Urinary bladder (tissue), 4 donors: ENCODE data around the gene SPATA46. TPM values are rescaled to one million over a fixed set of nuclear protein-coding genes. Genes with fewer than 3 reads are reported as not detected.

ENCODE experiments used
- DNase-seq: peaks from one replicate; pipeline ENCODE4 v3.0.0-alpha.2; 2015; ENCODE audit errors: extremely low spot score
- H3K27ac ChIP-seq: one replicate; pipeline ENCODE4 v1.5.1; 2013; ENCODE audit warnings: low read depth, mild to moderate bottlenecking, moderate library complexity
- H3K36me3 ChIP-seq: one replicate; pipeline ENCODE4 v1.6.1; 2013; ENCODE audit warnings: mild to moderate bottlenecking, moderate library complexity; ENCODE audit not compliant: insufficient read depth
- H3K4me1 ChIP-seq: one replicate; pipeline ENCODE4 v1.6.1; 2013; ENCODE audit warnings: mild to moderate bottlenecking, moderate library complexity; ENCODE audit not compliant: insufficient read depth
- H3K4me3 ChIP-seq: one replicate; pipeline ENCODE4 v1.5.1; 2013; ENCODE audit warnings: low read depth, low read length
- WGBS: extraction: QIAGEN DNeasy Blood & Tissue Kit; methylation state at CpG from one replicate; pipeline ENCODE4 v1.1.7; 2013; 5-methylcytosine and 5-hydroxymethylcytosine counted together
- polyA plus RNA-seq: library from polyadenylated mRNA; stranded (reverse); fragments of 200-250 nt; gene quantifications from one replicate; pipeline ENCODE4 v1.2.3, GENCODE V29; 2013
- total RNA-seq: library from RNA; depleted of rRNA; stranded (reverse); fragments of >200 nt; gene quantifications from one replicate; pipeline ENCODE4 v1.2.3, GENCODE V29; 2014
- donor health status: healthy with polysubstance abuse.
- donor health status: healthy.

SPATA46 gene
- total and polyA plus RNA-seq, 2 donors: not detected

DNA sequence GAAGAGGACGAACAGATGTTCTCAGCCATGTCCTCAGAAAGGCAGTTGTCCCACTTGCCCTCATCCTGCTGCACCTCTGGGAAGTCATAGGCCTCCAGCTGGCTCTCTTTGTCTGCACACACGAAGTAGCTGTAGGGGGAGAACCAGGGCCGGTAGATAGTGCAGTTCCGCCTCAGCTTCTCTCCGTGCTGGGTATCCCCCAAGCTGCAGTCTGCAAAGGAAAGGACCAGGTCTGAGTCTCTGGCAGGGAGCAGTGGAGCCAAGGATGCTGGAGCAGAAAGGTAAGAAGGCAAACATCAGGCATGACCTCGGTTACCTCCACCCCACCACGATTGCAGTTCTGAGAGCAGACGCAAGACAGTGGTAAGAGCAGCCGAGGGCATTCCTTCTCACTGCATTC lies 2.2 kb downstream of the SPATA46 start:
- Histone ChIP-seq H3K27ac (no peak overlapping the region), H3K36me3 (no peaks in the 10 kb centered on the region), H3K4me1 (no peaks in the 10 kb centered on the region), H3K4me3 (no peak overlapping the region)
- WGBS: 88% methylated on average over 9 of the region's 9 CpGs
- no peak for DNase-seq

DNA sequence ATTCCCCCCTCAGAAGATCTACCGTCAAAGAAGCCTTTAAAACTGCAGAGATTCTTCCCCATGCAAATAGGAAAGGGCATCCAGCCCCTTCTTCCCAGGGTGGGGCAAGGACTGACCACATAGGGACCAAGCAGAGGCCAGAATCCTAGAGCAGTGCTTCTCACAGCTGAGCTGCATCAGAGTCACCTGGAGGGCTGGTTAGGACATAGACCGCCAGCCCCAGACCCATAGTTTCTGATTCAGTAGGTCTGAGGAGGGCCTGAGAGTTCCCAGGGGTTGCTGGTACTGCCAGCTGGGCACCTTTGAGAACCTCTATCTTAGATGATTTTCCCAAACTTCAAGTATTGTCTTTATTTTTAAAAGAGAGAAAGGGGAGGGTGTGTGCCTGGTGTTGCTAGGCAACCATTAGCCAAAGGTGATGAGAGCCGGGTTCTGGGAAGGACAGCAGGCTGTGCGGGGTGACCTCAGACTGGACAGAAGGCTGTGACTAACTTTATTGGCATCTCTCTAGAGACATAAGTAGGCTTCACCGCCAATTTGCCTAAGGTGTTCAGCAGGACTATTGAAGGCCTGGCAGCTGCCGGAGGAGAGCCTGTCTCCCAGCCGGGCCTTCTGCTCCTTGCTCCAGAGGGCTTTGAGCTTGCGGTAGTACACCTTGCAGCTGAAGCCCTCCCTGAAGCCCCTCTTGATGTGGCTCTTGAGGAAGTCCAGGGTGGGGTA lies 3.0 kb downstream of the SPATA46 start:
- WGBS: 90% methylated on average over 8 of the region's 8 CpGs
- Histone ChIP-seq H3K36me3 (no peaks in the 10 kb centered on the region), H3K4me1 (no peaks in the 10 kb centered on the region), H3K27ac (no peak overlapping the region), H3K4me3 (no peak overlapping the region)
- DNase-seq: no peak

DNA sequence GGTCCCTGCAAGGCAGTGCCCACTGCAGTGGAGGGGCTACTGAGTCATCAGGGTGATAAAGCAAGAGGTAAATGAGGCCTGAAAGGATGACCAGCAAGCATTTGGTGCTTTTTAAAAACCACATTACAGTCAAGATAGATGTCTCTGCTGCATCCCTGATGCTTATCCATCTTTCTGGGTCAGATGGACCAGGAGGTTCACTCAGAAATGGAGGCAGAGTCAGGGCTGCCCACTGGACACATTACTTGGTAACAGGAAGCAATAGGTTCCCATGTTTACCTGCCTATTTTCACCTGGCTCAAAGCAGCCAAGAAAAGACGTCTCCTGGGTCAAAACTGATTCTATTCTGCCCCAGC lies 3.6 kb downstream of the SPATA46 start:
- no peak overlapping the region for H3K4me3 ChIP-seq
- no peaks in the 10 kb centered on the region for H3K36me3 ChIP-seq
- no peak overlapping the region for H3K27ac ChIP-seq
- DNase-seq: no peak
- H3K4me1 ChIP-seq: no peaks in the 10 kb centered on the region
- WGBS: 81% methylated on average over 1 of the region's 1 CpG

DNA sequence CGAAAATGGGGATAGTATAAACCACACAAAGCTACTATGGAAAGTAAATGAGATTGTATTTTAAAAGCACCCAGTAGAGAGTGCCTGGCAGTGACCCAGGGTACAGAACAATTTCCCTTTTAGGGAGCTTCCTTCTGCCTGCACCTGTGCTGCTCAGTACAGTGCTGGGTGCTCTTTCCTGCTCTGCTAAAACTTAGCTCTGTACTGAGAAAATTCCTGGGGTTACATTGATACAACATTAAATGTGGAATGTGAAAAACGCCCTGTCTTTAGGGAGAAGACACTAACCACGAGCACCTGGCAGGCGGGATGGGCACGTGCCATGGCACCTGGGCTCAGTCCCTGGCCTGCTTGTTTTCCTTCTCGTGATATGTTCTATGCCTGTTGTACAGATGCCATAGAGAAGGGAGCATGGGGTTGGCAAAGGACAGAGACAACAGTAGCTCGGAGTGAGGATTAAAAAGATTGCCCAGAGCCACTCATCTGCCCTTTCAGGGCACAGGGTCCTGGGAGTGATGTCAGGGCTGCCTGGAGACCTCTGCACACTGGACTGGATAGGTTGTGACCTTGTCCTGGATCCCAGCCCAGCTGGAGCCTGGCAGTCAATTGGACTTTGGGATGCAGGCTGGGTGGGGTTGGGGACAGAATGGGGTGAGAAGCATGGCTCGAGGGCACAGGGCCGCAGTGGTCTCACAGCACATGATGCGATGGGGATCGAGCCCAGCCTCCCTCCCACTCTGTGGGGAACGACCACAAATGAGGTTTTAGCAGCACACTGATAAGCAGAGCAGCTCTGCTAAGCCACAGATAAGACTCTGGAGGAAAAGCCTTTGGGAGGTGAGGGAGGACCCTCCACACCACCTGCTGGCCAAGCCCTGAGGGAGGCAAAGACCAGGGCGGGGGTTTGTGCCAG lies 4.2 kb downstream of the SPATA46 start:
- no peaks in the 10 kb centered on the region for H3K36me3 ChIP-seq
- H3K4me3 ChIP-seq: no peak overlapping the region
- no peak for DNase-seq
- H3K4me1 ChIP-seq: no peaks in the 10 kb centered on the region
- 68% methylated on average over 13 of the region's 13 CpGs for WGBS
- H3K27ac ChIP-seq: no peak overlapping the region

DNA sequence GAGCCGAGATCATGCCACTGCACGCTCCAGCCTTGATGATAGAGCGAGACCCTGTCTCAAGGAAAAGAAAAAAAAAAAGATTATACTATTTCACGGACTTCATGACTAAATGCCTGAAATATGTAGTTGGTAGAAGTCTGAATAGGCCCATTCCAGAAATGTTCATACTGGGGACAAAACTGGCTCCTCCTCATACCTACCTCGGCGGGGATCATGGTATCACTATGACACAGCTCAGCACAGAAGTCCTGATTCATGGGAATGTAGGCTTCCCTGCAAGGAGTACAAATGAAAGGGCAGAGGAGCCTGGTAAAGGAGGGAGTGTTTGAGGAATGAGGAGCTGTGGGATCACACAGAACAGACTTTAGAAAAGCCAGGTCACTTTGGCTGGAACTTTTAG lies 5.0 kb downstream of the SPATA46 start:
- no peak for DNase-seq
- WGBS: 92% methylated on average over 6 of the region's 6 CpGs
- no peaks in the 10 kb centered on the region for H3K4me1 ChIP-seq
- no peaks in the 10 kb centered on the region for H3K36me3 ChIP-seq
- no peak overlapping the region for H3K27ac ChIP-seq
- H3K4me3 ChIP-seq: no peak overlapping the region

DNA sequence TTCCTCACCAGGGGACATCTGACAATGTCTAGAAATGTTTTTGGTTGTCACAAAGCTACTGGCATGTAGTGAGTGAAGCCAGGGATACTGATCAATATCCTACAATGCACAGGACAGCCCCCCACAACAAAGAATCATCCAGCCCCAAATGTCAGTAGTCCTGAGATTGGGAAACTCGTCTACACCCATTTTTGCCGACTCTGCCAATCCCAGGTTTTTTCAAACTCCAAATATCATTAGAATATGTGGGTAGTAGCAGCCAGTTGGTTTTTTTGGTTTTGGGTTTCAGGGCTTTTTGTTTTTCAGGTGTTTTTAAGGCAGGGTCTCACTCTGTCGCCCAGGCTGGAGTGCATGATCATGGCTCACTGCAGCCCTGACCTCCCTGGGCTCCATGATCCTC lies 5.9 kb downstream of the SPATA46 start:
- Histone ChIP-seq H3K36me3 (no peaks in the 10 kb centered on the region), H3K4me1 (no peaks in the 10 kb centered on the region), H3K4me3 (no peak overlapping the region), H3K27ac (no peak overlapping the region)
- WGBS: 99% methylated on average over 3 of the region's 3 CpGs
- no peak for DNase-seq

DNA sequence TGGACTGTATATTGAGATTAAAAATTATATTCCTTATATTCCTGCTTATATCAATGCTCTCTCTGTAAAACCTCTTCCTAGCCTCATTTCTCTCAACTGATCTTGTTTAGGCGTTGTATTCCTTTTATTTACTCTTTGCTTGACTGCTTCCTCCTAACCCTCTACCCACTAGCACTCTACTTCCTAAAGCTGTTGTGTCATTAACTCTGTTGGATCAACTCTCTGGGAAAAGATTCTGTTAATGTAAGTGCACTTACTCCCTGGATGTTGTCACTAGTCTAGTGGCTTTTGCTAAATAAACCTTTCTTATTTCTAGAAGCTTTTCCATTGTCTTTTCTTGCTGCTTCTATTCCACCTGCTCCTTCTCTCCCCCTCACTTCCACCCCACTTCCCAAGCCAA lies 6.5 kb downstream of the SPATA46 start:
- 82% methylated on average over 1 of the region's 1 CpG for WGBS
- DNase-seq: no peak
- no peaks in the 10 kb centered on the region for H3K4me1 ChIP-seq
- H3K36me3 ChIP-seq: no peaks in the 10 kb centered on the region
- no peak overlapping the region for H3K27ac ChIP-seq
- H3K4me3 ChIP-seq: no peak overlapping the region

DNA sequence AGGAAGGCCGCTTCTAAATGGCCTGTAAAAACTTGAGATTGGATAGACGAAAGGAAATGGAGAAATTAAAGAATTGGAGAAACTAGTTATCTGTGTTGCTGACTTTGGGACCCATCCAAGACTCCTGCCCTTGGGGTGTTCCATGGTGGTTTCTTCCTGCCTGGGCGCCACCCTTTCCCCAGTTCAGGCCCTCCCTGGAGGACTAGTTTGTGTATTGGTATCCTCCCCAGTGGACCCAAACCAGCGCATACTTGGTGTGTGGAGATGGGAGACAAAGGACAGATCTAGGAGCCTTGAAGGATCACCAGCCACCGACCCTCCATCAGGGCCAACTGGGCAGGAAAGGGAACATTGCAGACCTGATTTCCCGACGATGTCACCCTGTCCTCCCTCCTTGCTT lies 7.1 kb downstream of the SPATA46 start:
- DNase-seq: no peak
- Histone ChIP-seq H3K4me1 (no peaks in the 10 kb centered on the region), H3K4me3 (no peak overlapping the region), H3K27ac (no peak overlapping the region), H3K36me3 (no peaks in the 10 kb centered on the region)
- 92% methylated on average over 7 of the region's 7 CpGs for WGBS

DNA sequence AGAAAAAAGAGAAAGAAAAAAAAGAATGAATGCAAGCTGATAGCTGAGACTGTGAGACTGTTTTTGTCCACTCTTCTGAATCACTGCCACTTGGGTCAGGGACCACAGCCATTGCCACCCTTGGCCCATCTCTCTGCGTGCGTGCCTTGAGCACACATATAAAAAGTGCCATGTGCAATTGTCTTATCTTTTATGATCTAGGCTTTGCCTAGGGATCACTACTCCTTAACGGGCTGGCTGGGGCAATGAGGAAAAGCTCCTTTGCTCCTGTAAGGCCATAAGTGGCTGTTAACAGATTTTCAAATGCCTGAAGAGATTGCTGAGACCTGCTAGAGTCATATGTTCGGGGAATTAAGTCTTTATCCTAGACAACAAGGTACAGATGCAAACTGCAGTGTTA lies 8.2 kb downstream of the SPATA46 start:
- Histone ChIP-seq H3K36me3 (no peaks in the 10 kb centered on the region), H3K4me1 (no peaks in the 10 kb centered on the region), H3K27ac (no peak overlapping the region), H3K4me3 (no peak overlapping the region)
- 59% methylated on average over 4 of the region's 4 CpGs for WGBS
- DNase-seq: no peak

DNA sequence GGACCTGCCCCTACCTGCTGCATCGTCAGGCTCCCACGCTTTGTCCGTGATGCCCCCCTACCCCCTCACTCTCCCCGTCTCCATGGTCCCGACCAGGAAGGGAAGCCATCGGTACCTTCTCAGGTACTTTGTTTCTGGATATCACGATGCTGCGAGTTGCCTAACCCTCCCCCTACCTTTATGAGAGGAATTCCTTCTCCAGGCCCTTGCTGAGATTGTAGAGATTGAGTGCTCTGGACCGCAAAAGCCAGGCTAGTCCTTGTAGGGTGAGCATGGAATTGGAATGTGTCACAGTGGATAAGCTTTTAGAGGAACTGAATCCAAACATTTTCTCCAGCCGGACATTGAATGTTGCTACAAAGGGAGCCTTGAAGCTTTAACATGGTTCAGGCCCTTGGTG lies 8.9 kb downstream of the SPATA46 start:
- no peaks in the 10 kb centered on the region for H3K4me1 ChIP-seq
- WGBS: 81% methylated on average over 10 of the region's 10 CpGs
- H3K36me3 ChIP-seq: no peaks in the 10 kb centered on the region
- no peak for DNase-seq
- H3K27ac ChIP-seq: no peak overlapping the region
- no peak overlapping the region for H3K4me3 ChIP-seq

DNA sequence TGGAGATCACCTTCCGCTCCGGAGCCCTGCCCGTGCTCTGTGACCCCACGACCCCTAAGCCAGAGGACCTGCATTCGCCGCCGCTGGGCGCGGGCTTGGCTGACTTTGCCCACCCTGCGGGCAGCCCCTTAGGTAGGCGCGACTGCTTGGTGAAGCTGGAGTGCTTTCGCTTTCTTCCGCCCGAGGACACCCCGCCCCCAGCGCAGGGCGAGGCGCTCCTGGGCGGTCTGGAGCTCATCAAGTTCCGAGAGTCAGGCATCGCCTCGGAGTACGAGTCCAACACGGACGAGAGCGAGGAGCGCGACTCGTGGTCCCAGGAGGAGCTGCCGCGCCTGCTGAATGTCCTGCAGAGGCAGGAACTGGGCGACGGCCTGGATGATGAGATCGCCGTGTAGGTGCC lies 9.6 kb downstream of the SPATA46 start:
- Histone ChIP-seq H3K27ac (no peak overlapping the region), H3K4me3 (peak overlapping the region; percentile 17), H3K36me3 (no peaks in the 10 kb centered on the region), H3K4me1 (no peaks in the 10 kb centered on the region)
- WGBS: 82% methylated on average over 36 of the region's 36 CpGs
- no peak for DNase-seq

DNA sequence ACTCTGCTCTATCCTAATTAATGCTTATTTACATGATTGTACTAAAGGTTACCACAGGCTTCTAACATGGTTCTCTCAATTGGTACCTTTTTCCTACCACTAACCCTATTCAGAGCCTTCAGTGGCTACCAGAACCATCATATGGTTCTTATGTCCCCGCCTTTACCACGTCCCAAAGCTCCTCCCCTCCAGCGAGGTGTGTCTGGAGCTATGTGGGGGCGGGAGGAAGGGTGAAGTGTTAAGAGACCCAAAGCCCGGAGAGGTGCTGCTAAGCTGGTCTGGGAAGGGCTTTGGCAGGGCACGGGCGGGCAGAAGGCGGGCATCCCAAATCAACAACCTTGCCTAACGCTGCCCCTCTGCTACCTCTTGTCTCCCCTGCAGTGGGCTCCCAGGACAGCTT lies 10.0 kb downstream of the SPATA46 start:
- WGBS: 87% methylated on average over 9 of the region's 9 CpGs
- H3K27ac ChIP-seq: no peak overlapping the region
- no peak for DNase-seq

DNA sequence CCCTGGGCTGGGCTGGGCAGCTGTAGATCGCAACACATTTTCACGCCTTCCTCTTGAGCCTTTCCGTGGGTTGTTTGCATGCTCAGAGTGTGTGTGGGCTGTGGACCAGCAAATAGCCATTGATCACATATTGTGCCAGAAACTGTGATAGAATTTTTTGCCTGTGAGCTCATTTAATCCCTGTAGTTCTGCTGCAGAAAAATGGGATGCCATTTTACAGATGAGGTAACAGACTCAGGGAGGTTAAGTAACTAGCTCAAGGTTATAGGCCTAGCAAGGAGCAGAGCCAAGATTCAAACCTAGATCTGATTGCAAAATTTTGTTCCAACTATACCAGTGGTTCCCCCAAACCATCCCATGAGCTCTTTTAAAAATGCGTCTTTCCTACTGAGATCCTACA lies 10.5 kb downstream of the SPATA46 start:
- Histone ChIP-seq H3K36me3 (no peaks in the 10 kb centered on the region), H3K4me1 (no peaks in the 10 kb centered on the region), H3K4me3 (no peak overlapping the region), H3K27ac (no peak overlapping the region)
- 71% methylated on average over 4 of the region's 4 CpGs for WGBS
- DNase-seq: no peak

More for the DNA sequence above, 10.0 kb downstream of the SPATA46 start:
- H3K36me3 ChIP-seq: no peaks in the 10 kb centered on the region
- H3K4me3 ChIP-seq: peak overlapping the region; percentile 17
- H3K4me1 ChIP-seq: no peaks in the 10 kb centered on the region

DNA sequence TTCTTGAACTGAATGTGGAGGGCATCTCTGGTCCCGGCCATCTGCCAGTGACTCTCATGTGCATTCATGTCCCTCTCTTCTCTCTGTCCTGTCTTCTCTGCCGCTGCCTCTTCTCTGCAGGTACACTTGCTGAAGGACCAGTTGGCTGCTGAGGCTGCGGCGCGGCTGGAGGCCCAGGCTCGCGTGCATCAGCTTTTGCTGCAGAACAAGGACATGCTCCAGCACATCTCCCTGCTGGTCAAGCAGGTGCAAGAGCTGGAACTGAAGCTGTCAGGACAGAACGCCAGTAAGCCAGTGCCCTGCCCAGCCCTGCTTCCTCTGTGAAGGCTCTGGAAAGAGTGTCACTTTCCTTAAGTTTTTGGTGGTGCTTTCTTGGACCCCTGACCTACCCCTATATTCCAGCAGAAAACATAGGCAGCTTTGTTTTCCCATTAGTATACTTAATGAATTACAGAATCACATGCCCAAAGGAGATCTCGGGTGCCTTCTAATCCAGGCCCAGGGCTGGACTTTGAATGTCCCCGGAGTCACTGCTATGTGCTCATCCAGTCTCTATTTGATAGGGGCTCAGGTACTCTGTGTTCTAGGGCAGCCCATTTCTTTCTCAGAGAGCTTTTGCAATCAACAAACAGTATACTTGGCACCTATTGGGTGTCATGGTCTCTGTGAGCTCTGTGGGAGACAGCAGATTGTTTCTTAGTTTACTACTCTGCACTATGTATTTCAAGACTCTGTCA lies 11.2 kb downstream of the SPATA46 start:
- Histone ChIP-seq H3K4me3 (no peak overlapping the region), H3K27ac (no peak overlapping the region), H3K4me1 (no peaks in the 10 kb centered on the region), H3K36me3 (no peaks in the 10 kb centered on the region)
- no peak for DNase-seq
- 90% methylated on average over 10 of the region's 10 CpGs for WGBS
